Lower leg skin (tissue), 3 donors: Measurements from ENCODE around the gene ACOT12.

Experiments used
- CTCF ChIP-seq, 3 donors: fragments of 450-650 bp; IDR thresholded peaks; one replicate each; pipeline ENCODE4 v1.5.1; 2016; ENCODE audit warnings: antibody characterized with exemption in 3 of 3, mild to moderate bottlenecking in 3 of 3, moderate library complexity in 2 of 3
- POLR2A ChIP-seq, 2 donors: fragments of 450-650 bp; IDR thresholded peaks; one replicate each; pipeline ENCODE4 v1.6.1; 2016 to 2017; ENCODE audit warnings: antibody characterized with exemption in 2 of 2, mild to moderate bottlenecking in 1 of 2, moderate library complexity in 1 of 2

DNA sequence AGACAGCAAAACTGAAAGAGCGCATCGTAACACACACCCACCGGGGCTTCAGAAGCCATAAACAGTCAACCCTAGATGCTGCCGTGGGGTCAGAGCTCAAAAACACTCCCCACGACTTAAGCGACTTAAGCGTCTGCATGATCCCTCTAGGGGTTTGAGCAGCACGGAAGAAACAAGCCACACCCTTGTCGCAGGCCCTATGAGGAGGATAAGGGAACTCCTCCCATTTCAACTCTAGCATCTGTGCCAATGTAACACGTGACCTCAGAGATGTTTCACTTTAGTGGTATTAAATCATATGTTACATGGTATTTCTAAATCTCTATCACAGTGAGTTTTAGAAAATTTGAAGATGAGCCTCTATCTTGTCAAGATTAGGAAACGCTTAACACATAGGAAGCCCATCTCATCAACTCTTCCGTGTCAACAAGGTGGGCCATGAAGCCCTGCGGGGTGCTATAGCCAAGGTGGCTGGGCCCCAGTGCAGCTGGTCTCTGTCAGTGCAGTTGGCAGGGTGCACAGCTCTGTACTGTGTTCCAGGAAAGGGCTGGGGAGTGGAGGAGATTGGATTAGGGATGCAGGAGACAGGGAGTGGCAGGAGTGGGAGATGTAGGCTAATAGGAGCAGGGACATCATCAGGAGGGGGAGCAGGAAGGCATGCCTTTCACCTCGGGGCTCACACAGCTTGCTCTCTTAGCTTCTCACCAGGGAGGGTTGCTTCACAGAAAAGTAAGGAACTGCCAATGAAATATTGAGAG lies 59.5 kb downstream of the ACOT12 start:
- no peak for TF ChIP-seq POLR2A (IDR thresholded peaks at IDR 0.05)
- TF ChIP-seq CTCF (IDR thresholded peaks at IDR 0.05), result no peak
